Esophagus muscularis mucosa (tissue), 4 donors: ENCODE results near the gene ERF.

Experiments
- EP300 ChIP-seq: sonication (generic); formaldehyde crosslinking; IDR thresholded peaks from one replicate; pipeline ENCODE4 v1.6.1; 2017; ENCODE audit warnings: antibody characterized with exemption
- POLR2A ChIP-seq: fragments of 450-650 bp; IDR thresholded peaks from one replicate; pipeline ENCODE4 v1.6.1; 2017; ENCODE audit warnings: antibody characterized with exemption, moderate library complexity, mild to moderate bottlenecking, low read depth
- POLR2AphosphoS5 ChIP-seq, 2 donors: sonication (generic); formaldehyde crosslinking; IDR thresholded peaks; one replicate each; pipeline ENCODE4 v1.6.1; 2017; ENCODE audit warnings: antibody characterized with exemption in 2 of 2
- TF ChIP-seq, protein P1 (sequence below), 3 experiments: fragments of 200-600 bp in 2 of 3; fragments of 450-650 bp in 1 of 3; sonication (generic) in 2 of 3; IDR thresholded peaks; one replicate each; pipeline ENCODE4 v1.5.1; 2017 to 2019; ENCODE audit warnings: antibody characterized with exemption in 3 of 3, mild to moderate bottlenecking in 2 of 3, moderate library complexity in 1 of 3

DNA sequence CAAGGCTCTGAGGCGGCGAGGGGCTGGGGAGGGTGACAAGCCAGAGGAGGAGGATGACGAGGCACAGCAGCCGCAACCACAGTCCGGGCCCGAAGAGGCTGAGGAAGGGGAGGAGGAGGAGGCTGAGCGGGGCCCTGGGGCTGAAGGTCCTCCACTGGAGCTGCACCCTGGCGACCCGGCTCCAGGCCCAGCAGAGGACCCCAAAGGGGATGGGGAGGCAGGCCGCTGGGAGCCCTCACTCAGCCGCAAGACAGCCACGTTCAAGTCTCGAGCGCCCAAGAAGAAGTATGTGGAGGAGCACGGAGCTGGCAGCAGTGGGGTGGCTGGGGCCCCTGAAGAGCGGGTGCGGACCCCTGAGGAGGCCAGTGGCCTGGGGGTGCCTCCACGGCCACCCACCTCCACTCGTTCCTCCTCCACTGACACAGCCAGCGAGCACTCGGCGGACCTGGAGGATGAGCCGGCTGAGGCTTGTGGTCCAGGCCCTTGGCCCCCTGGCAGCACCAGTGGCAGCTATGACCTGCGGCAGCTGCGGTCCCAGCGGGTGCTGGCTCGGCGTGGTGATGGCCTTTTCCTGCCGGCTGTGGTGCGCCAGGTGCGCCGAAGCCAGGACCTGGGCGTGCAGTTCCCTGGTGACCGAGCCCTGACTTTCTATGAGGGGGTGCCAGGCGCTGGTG is 17.1 kb upstream of the ERF start:
- TF ChIP-seq, protein P1, sequence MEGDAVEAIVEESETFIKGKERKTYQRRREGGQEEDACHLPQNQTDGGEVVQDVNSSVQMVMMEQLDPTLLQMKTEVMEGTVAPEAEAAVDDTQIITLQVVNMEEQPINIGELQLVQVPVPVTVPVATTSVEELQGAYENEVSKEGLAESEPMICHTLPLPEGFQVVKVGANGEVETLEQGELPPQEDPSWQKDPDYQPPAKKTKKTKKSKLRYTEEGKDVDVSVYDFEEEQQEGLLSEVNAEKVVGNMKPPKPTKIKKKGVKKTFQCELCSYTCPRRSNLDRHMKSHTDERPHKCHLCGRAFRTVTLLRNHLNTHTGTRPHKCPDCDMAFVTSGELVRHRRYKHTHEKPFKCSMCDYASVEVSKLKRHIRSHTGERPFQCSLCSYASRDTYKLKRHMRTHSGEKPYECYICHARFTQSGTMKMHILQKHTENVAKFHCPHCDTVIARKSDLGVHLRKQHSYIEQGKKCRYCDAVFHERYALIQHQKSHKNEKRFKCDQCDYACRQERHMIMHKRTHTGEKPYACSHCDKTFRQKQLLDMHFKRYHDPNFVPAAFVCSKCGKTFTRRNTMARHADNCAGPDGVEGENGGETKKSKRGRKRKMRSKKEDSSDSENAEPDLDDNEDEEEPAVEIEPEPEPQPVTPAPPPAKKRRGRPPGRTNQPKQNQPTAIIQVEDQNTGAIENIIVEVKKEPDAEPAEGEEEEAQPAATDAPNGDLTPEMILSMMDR (IDR thresholded peaks at IDR 0.05): no peak
- TF ChIP-seq POLR2A: no peak
- TF ChIP-seq POLR2AphosphoS5 (IDR thresholded peaks at IDR 0.05): no peak
- no peak for TF ChIP-seq EP300
